Measurements from ENCODE around the gene SPTB.

SPTB gene

DNA sequence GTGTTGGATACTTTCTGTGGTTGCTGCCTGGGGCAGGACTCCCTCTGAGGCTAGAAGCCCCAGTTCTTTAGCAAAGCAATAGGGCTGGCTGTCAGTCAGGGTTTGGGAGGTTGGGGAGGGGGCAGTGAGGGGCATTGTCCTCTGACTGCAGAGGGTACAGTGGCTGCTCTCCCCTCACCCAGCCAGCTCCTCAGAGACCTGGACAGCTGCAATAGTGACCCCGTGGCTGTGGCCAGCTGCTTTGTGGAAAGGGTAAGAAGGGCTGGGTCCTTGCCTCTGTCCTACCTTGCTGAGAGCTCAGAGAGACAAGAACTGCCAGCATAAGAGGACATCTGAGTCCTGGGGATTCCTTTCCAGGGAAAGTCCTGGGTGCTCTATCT, 149.7 kb downstream of the SPTB start:
- Histone ChIP-seq H3K4me1 (ENCODE audit: control extremely low read depth in 1 of 4, control insufficient read depth in 4 of 4, insufficient read depth in 4 of 4, low read length in 3 of 4) (peaks cover 0 to 23% (median 0%) of the 10 kb centered on the region in 4 experiments), H3K9me3 (ENCODE audit: control extremely low read depth in 1 of 5, control insufficient read depth in 4 of 5, insufficient read depth in 2 of 5, low read depth in 1 of 5, low read length in 4 of 5) (no peaks in the 10 kb centered on the region), H3K36me3 (ENCODE audit: control insufficient read depth in 4 of 4, insufficient read depth in 4 of 4, low read length in 3 of 4) (peaks cover 0 to 51% (median 0%) of the 10 kb centered on the region in 4 experiments), H3K4me3 (ENCODE audit: control insufficient read depth in 1 of 7, extremely low read depth in 1 of 7, insufficient read depth in 4 of 7, low read depth in 2 of 7, low read length in 6 of 7) (no peak overlapping the region), H3K27me3 (replicated peaks in 2 of 5; ENCODE audit: control insufficient read depth in 4 of 5, insufficient read depth in 5 of 5, low read length in 4 of 5) (no peaks in the 10 kb centered on the region), H3K27ac (ENCODE audit: insufficient read depth in 1 of 2, low read depth in 1 of 2, low read length in 2 of 2, poor library complexity in 1 of 2, severe bottlenecking in 2 of 2) (no peak overlapping the region)
- CTCF ChIA-PET = no interaction called here
- 83% methylated on average over 1 of the region's 1 CpG for WGBS (ENCODE audit: insufficient coverage)
- DNase-seq = no peak
- POLR2A ChIA-PET = interaction anchor here (0.5 kb wide), 1 partner anchor 11 kb away, joined by 3 read pairs; no protein-coding TSS in a partner anchor

DNA sequence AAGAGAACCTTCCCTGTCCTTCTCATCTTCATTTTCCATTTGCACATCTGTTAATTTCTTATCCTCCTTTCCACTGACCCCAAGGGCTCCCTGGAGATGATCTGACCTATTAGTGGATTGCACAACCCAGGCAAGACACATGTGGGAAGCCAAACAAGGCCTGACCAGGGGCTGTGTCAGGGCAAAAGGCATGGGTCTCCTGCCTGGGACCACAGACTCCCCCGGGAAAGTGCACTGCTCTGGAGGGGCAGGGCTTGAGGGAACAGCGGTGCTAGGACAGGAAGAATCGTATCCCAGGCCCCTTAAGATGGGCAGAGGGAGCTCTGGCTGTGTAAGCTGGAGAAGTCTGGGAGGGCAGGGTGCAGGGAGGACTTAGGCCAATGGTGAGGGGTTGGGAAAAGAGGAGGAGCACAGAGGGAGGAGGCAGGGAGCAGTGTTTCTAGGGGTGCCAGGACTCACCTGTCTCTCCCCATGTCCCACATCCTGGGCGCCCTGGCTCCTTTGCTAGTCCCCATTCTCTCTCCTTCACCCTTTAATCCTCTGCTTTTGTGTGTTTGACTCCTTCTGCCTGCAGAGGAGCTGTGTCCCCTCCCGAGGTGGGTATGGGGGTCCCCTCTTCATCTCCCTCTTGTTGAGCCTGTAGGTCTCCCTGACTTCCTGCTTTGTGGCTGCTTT, 150.2 kb downstream of the SPTB start:
- peaks cover 0 to 51% (median 0%) of the 10 kb centered on the region in 4 experiments for H3K36me3 ChIP-seq (ENCODE audit: control insufficient read depth in 4 of 4, insufficient read depth in 4 of 4, low read length in 3 of 4)
- H3K9me3 ChIP-seq (ENCODE audit: control extremely low read depth in 1 of 5, control insufficient read depth in 4 of 5, insufficient read depth in 2 of 5, low read depth in 1 of 5, low read length in 4 of 5) = no peaks in the 10 kb centered on the region
- WGBS (ENCODE audit: insufficient coverage) = 86% methylated on average over 3 of the region's 5 CpGs
- CTCF ChIA-PET = no interaction called here
- no peak for DNase-seq
- no peaks in the 10 kb centered on the region for H3K27me3 ChIP-seq (replicated peaks in 2 of 5; ENCODE audit: control insufficient read depth in 4 of 5, insufficient read depth in 5 of 5, low read length in 4 of 5)
- peaks cover 0 to 28% (median 0%) of the 10 kb centered on the region in 4 experiments for H3K4me1 ChIP-seq (ENCODE audit: control extremely low read depth in 1 of 4, control insufficient read depth in 4 of 4, insufficient read depth in 4 of 4, low read length in 3 of 4)
- H3K4me3 ChIP-seq (ENCODE audit: control insufficient read depth in 1 of 7, extremely low read depth in 1 of 7, insufficient read depth in 4 of 7, low read depth in 2 of 7, low read length in 6 of 7) = no peak overlapping the region
- POLR2A ChIA-PET = interaction anchor here (0.5 kb wide), 1 partner anchor 12 kb away, joined by 3 read pairs; no protein-coding TSS in a partner anchor
- no peak overlapping the region for H3K27ac ChIP-seq (ENCODE audit: insufficient read depth in 1 of 2, low read depth in 1 of 2, low read length in 2 of 2, poor library complexity in 1 of 2, severe bottlenecking in 2 of 2)

GRCh38 chr14:64728856-64729255, 150.9 kb downstream of the SPTB start:
- POLR2A ChIA-PET = no interaction called here

DNA sequence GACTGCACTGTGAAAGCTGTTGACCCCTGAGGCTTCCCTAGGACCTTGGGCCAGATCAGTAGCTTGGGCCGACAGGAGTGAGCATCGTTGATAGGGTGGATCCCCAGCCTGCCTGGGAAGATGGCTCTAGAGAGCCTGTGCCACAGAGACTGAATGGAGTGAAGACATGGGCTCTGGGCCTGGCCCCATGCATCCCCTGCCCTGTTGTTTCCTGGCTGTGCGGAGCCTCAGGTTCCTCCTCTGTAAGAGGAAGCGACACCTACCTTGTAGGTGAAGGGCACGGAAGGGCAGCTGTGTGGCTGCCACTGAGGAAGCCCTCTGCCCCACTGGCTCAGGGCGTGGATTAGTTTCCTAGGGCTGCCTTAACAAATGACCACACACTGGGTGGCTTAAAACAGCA, 151.6 kb downstream of the SPTB start:
- Histone ChIP-seq H3K4me3 (ENCODE audit: control insufficient read depth in 1 of 7, extremely low read depth in 1 of 7, insufficient read depth in 4 of 7, low read depth in 2 of 7, low read length in 6 of 7) (no peak overlapping the region), H3K27ac (ENCODE audit: insufficient read depth in 1 of 2, low read depth in 1 of 2, low read length in 2 of 2, poor library complexity in 1 of 2, severe bottlenecking in 2 of 2) (no peak overlapping the region), H3K9me3 (ENCODE audit: control extremely low read depth in 1 of 5, control insufficient read depth in 4 of 5, insufficient read depth in 2 of 5, low read depth in 1 of 5, low read length in 4 of 5) (no peaks in the 10 kb centered on the region), H3K36me3 (ENCODE audit: control insufficient read depth in 4 of 4, insufficient read depth in 4 of 4, low read length in 3 of 4) (peaks cover 0 to 55% (median 0%) of the 10 kb centered on the region in 4 experiments), H3K27me3 (replicated peaks in 2 of 5; ENCODE audit: control insufficient read depth in 4 of 5, insufficient read depth in 5 of 5, low read length in 4 of 5) (no peaks in the 10 kb centered on the region), H3K4me1 (ENCODE audit: control extremely low read depth in 1 of 4, control insufficient read depth in 4 of 4, insufficient read depth in 4 of 4, low read length in 3 of 4) (peaks cover 0 to 40% (median under 1%) of the 10 kb centered on the region in 4 experiments)
- 98% methylated on average over 6 of the region's 6 CpGs for WGBS (ENCODE audit: insufficient coverage)
- no peak for DNase-seq
- POLR2A ChIA-PET = no interaction called here
- CTCF ChIA-PET = no interaction called here

More at GRCh38 chr14:64728856-64729255, 150.9 kb downstream of the SPTB start:
- H3K4me1 ChIP-seq (ENCODE audit: control extremely low read depth in 1 of 4, control insufficient read depth in 4 of 4, insufficient read depth in 4 of 4, low read length in 3 of 4) = peaks cover 0 to 34% (median 0%) of the 10 kb centered on the region in 4 experiments
- CTCF ChIA-PET = no interaction called here
- WGBS (ENCODE audit: insufficient coverage) = 94% methylated on average over 10 of the region's 10 CpGs
- no peak for DNase-seq
- H3K27me3 ChIP-seq (replicated peaks in 2 of 5; ENCODE audit: control insufficient read depth in 4 of 5, insufficient read depth in 5 of 5, low read length in 4 of 5) = no peaks in the 10 kb centered on the region
- peaks cover 0 to 55% (median 0%) of the 10 kb centered on the region in 4 experiments for H3K36me3 ChIP-seq (ENCODE audit: control insufficient read depth in 4 of 4, insufficient read depth in 4 of 4, low read length in 3 of 4)
- no peak overlapping the region for H3K4me3 ChIP-seq (ENCODE audit: control insufficient read depth in 1 of 7, extremely low read depth in 1 of 7, insufficient read depth in 4 of 7, low read depth in 2 of 7, low read length in 6 of 7)
- H3K27ac ChIP-seq (ENCODE audit: insufficient read depth in 1 of 2, low read depth in 1 of 2, low read length in 2 of 2, poor library complexity in 1 of 2, severe bottlenecking in 2 of 2) = no peak overlapping the region
- no peaks in the 10 kb centered on the region for H3K9me3 ChIP-seq (ENCODE audit: control extremely low read depth in 1 of 5, control insufficient read depth in 4 of 5, insufficient read depth in 2 of 5, low read depth in 1 of 5, low read length in 4 of 5)

DNA sequence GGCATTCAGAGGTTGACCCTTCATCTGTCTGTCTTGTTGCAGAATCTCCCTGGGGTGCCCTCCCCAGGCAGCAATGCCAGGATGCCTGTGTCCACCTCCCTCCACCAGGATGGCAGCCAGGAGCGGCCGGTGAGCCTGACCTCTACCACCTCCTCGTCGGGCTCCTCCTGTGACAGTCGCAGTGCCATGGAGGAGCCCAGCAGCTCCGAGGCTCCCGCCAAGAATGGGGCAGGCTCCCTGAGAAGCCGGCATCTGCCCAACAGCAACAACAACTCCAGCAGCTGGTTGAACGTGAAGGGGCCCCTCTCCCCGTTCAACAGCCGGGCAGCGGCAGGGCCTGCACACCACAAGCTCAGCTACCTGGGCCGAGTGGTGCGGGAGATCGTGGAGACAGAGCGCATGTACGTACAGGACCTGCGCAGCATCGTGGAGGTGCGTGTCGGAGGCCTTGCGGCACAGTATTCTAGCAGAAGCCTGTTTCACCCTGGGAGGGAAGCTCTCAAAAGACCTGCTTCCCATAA, 152.1 kb downstream of the SPTB start:
- no peaks in the 10 kb centered on the region for H3K27me3 ChIP-seq (replicated peaks in 2 of 5; ENCODE audit: control insufficient read depth in 4 of 5, insufficient read depth in 5 of 5, low read length in 4 of 5)
- ChIA-PET CTCF (no interaction called here), POLR2A (no interaction called here)
- H3K27ac ChIP-seq (ENCODE audit: insufficient read depth in 1 of 2, low read depth in 1 of 2, low read length in 2 of 2, poor library complexity in 1 of 2, severe bottlenecking in 2 of 2) = no peak overlapping the region
- H3K9me3 ChIP-seq (ENCODE audit: control extremely low read depth in 1 of 5, control insufficient read depth in 4 of 5, insufficient read depth in 2 of 5, low read depth in 1 of 5, low read length in 4 of 5) = no peaks in the 10 kb centered on the region
- H3K4me3 ChIP-seq (ENCODE audit: control insufficient read depth in 1 of 7, extremely low read depth in 1 of 7, insufficient read depth in 4 of 7, low read depth in 2 of 7, low read length in 6 of 7) = no peak overlapping the region
- WGBS (ENCODE audit: insufficient coverage) = 99% methylated on average over 20 of the region's 22 CpGs
- DNase-seq = no peak
- peaks cover 0 to 51% (median 0%) of the 10 kb centered on the region in 4 experiments for H3K36me3 ChIP-seq (ENCODE audit: control insufficient read depth in 4 of 4, insufficient read depth in 4 of 4, low read length in 3 of 4)
- peaks cover 0 to 45% (median 3%) of the 10 kb centered on the region in 4 experiments for H3K4me1 ChIP-seq (ENCODE audit: control extremely low read depth in 1 of 4, control insufficient read depth in 4 of 4, insufficient read depth in 4 of 4, low read length in 3 of 4)

DNA sequence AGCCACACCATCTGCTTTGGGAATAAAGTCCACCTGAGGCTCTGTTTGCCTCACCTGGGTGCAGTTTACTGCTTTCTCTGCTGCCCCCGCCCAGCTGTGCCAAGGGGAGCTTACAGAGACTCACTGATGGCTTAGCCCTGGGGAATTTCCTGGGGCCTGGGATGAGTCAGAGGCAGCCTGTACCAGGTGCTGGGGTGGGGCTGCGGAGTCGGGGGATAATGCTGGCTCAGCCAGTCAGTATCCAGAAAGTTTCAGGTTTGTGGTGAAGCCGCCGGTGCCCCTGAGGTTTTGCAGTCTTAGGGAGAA, 153.2 kb downstream of the SPTB start:
- WGBS (ENCODE audit: insufficient coverage) = 90% methylated on average over 1 of the region's 5 CpGs
- no peak overlapping the region for H3K4me3 ChIP-seq (ENCODE audit: control insufficient read depth in 1 of 7, extremely low read depth in 1 of 7, insufficient read depth in 4 of 7, low read depth in 2 of 7, low read length in 6 of 7)
- POLR2A ChIA-PET = no interaction called here

GRCh38 chr14:64725879-64726584, 153.7 kb downstream of the SPTB start:
- WGBS (ENCODE audit: insufficient coverage) = 89% methylated on average over 6 of the region's 6 CpGs
- Histone ChIP-seq H3K9me3 (ENCODE audit: control extremely low read depth in 1 of 5, control insufficient read depth in 4 of 5, insufficient read depth in 2 of 5, low read depth in 1 of 5, low read length in 4 of 5) (no peaks in the 10 kb centered on the region), H3K27ac (ENCODE audit: insufficient read depth in 1 of 2, low read depth in 1 of 2, low read length in 2 of 2, poor library complexity in 1 of 2, severe bottlenecking in 2 of 2) (no peak overlapping the region), H3K4me3 (ENCODE audit: control insufficient read depth in 1 of 7, extremely low read depth in 1 of 7, insufficient read depth in 4 of 7, low read depth in 2 of 7, low read length in 6 of 7) (no peak overlapping the region), H3K27me3 (replicated peaks in 2 of 5; ENCODE audit: control insufficient read depth in 4 of 5, insufficient read depth in 5 of 5, low read length in 4 of 5) (no peaks in the 10 kb centered on the region), H3K36me3 (ENCODE audit: control insufficient read depth in 4 of 4, insufficient read depth in 4 of 4, low read length in 3 of 4) (peaks cover 0 to 36% (median 0%) of the 10 kb centered on the region in 4 experiments), H3K4me1 (ENCODE audit: control extremely low read depth in 1 of 4, control insufficient read depth in 4 of 4, insufficient read depth in 4 of 4, low read length in 3 of 4) (peaks cover 0 to 60% (median 5%) of the 10 kb centered on the region in 4 experiments)
- ChIA-PET CTCF (interaction anchor here (1.0 to 1.8 kb wide), 5 partner anchors 24 to 166 kb away, joined by 3 to 6 read pairs (median 3); no protein-coding TSS in a partner anchor), POLR2A (no interaction called here)
- no peak for DNase-seq

More for the DNA sequence above, 153.2 kb downstream of the SPTB start:
- no peak overlapping the region for H3K27ac ChIP-seq (ENCODE audit: insufficient read depth in 1 of 2, low read depth in 1 of 2, low read length in 2 of 2, poor library complexity in 1 of 2, severe bottlenecking in 2 of 2)
- no peaks in the 10 kb centered on the region for H3K9me3 ChIP-seq (ENCODE audit: control extremely low read depth in 1 of 5, control insufficient read depth in 4 of 5, insufficient read depth in 2 of 5, low read depth in 1 of 5, low read length in 4 of 5)
- DNase-seq = no peak
- CTCF ChIA-PET = interaction anchor here (1.5 to 1.8 kb wide), 3 partner anchors 36 to 166 kb away, joined by 3 to 6 read pairs (median 3); no protein-coding TSS in a partner anchor
- H3K27me3 ChIP-seq (replicated peaks in 2 of 5; ENCODE audit: control insufficient read depth in 4 of 5, insufficient read depth in 5 of 5, low read length in 4 of 5) = no peaks in the 10 kb centered on the region
- H3K36me3 ChIP-seq (ENCODE audit: control insufficient read depth in 4 of 4, insufficient read depth in 4 of 4, low read length in 3 of 4) = peaks cover 0 to 41% (median 0%) of the 10 kb centered on the region in 4 experiments
- H3K4me1 ChIP-seq (ENCODE audit: control extremely low read depth in 1 of 4, control insufficient read depth in 4 of 4, insufficient read depth in 4 of 4, low read length in 3 of 4) = peaks cover 0 to 55% (median 5%) of the 10 kb centered on the region in 4 experiments
